NCI-H748 (cell line): ENCODE data around the gene SNED1.
"Not testable (repeated sequence)": the region's sequence is repeated elsewhere in the genome, so short reads cannot be mapped to it uniquely, and the experiment has no call there.

Source experiments
- DNase-seq: peaks from one replicate; lab custom pipeline; 2025; ENCODE audit not compliant: unreplicated experiment; lab: John Stamatoyannopoulos, UW

Gene SNED1

GRCh38 chr2:240972201-240972600 is 26.2 kb upstream of the SNED1 start:
- no peak for DNase-seq

DNA sequence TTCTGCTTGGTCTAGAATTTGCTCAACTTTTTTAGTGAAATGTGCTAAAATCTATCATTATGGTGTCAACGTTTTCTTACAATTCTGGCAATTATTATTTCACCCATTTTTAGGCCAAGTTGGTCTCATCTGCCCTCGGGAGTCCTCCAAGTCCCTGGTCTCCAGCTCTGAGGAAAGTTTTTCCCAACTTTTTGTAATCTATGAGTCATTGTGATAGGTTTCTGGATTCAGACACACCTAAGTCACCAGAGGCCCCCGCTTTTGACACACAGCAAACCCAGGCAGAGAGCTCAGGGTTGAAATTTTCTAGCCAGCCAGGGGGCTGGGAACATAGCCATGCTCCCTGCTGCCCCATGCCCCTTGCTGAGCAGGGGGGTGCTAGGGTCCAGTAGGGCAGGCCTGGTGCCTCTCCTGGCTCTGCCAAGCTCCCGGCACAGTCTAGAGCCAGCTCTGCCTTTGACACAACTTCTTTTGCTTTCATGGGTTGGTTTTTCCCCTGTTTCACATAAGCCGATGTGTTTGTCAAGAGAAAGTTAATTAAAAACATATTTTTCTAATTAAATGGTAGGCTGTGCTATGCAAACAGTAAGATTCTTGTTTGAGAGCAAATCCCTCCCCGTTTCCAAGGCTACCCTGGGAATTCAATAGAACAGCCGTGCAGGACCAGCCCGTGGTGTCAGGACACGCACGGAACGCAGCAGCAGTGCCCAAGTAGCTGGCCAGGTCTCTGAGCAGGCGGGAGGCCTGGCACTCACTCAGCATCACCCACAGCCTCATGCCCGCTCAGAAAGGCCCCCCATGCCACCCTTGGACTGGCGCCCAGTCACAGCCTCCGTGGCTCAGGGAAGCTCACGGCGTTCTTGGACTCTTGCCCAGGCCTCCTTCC is 25.5 kb upstream of the SNED1 start:
- peak; percentile 51 for DNase-seq

DNA sequence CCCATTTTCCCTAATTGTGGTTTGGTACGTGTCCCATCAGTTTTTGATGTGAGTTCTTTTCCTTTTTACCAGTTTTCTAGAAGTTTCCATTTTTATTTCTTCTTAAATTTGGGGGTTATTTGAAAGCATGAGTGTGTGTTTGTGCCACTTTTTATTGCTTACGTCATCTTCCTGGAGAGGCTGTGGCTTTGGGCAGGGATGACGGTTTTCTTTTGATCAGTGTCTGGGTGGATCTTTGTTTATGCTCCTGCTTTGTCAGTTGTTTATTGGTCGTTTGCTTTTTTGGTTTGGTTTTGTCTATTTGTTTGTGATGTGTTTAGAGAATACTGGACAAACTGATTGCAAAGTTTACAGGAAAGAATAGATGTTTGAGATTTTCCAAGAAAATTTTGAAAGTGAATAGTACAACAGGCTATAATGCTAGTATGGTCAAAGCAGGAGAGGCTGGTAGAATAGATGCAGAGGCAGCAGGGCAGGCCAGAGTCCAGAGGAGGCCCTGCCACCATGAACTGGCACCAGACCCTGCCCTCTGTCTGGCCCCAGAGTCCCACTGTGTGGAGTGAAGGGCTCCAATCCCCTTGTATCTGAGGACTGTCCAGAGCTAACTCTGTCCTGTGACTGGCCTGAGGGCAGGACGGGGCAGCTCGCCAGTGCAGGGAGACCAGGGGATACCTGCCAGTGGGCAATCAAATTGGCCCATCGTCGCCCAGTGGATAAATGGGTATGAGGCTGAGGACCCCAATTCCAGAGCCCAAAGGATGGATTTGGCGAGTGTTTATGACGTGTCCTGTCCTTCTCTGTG is 23.4 kb upstream of the SNED1 start:
- no peak for DNase-seq

GRCh38 chr2:240975903-240976302 is 22.5 kb upstream of the SNED1 start:
- DNase-seq, result not testable (repeated sequence)

DNA sequence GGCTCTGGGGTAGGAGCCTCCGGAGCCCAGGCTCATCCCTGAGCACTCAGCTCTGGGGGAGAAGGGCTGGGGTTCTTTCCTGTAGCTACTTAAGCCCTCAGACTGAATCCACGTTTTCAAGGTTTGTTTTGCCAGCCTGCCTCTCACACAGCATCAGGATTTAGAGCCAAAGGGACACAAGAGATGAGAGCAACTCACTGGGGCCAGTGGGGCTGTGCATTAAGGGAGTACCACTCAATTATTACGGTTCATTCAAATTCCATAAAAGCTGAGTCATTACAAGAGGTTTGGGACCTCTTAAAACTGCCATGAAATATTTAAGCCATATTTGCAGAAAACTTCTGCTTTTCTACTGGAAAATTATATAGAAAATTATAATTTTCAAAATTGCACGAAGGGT is 17.1 kb upstream of the SNED1 start:
- no peak for DNase-seq

DNA sequence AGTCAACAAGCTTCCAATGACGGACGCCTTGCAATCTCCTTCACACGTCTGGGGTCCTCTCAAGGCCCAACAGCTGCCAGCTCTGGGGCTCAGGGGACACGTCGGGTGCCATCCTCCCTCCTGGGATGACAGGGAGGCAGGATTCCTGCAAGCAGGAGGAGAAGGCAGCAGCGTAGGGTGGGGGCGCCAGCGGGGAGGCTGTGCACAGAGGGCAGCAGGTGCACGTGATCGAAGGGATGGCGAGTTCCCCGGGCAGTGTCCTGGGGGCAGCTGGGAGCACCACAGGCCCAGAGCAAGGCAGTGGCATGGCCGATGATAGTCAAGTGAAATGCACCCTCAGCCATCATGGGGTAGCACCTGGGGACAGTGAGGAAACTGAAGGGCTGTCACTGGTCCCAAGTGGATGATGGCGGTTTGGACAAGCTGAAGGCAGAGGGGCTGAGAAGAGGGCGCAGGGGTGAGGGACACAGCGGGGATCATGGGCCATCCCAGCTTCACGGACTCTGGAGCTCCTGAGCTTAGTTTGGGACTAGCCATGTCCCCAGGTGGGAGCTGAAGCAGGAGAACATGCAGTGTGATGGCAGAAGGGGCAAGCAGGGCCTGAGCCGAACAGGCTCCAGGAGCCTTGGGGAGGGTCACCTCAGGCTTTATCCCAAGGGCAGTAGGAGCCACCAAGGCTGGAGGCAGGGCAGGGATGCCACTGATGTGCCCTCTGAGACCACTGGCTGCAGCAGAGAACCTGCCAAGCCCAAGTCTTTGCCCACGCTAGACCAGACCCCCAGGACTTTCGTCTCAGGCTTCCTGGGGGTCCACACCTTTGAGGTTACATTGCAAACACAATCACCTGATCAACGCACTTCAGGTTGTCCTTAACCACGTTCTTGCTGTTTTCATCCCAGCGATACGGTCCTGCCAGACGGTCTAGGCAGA is 16.3 kb upstream of the SNED1 start:
- DNase-seq, result no peak

DNA sequence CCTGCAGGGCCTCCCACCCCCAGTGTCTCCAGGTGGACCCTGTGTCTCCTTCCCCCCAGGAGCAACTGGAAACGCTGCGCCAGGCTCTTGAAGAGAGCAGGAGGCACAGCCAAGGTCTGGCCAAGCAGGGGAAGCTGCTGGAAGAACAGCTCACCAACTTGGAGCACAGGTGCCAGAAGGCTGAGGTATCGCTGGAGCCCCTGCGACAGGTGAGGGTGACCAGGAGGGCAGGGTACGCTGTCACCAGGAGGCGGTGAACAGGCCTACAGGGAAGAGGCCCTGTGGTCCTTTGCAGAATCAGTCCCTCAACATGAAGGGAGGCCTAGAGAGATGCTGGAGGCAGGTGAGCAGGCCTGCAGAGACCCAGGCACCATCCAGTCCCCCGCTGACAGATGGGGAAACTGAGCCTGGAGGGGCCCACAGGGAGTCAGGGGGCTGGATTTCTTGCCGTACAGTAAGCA is 15.6 kb upstream of the SNED1 start:
- no peak for DNase-seq

- peak; percentile 84 for DNase-seq
Observed at GRCh38 chr2:240983361-240983995, 14.9 kb upstream of the SNED1 start.

DNA sequence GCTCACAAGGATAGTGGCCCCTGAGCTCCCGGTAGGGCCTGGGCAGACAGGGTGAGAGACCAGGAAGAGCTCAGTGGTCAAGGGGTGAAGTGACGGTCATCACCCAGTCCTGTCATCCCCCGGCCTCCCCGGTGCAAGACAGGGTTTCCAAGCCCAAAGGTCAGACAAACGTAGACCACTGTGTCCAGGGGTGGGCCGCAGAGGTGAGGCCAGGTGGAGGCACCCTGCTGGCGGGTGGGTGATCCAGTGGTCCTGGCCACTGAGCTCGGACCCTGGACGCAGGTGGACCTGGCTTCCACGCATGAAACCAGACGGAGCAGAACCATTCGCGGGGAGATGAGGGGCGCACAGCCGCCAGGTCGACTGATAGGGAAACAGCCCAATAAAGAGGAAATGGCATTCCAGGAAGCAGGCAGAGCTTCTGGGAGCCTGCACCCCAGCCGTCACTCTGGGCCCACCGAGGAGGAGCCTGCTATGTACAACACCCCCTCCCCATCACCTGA is 14.4 kb upstream of the SNED1 start:
- DNase-seq, result no peak

DNA sequence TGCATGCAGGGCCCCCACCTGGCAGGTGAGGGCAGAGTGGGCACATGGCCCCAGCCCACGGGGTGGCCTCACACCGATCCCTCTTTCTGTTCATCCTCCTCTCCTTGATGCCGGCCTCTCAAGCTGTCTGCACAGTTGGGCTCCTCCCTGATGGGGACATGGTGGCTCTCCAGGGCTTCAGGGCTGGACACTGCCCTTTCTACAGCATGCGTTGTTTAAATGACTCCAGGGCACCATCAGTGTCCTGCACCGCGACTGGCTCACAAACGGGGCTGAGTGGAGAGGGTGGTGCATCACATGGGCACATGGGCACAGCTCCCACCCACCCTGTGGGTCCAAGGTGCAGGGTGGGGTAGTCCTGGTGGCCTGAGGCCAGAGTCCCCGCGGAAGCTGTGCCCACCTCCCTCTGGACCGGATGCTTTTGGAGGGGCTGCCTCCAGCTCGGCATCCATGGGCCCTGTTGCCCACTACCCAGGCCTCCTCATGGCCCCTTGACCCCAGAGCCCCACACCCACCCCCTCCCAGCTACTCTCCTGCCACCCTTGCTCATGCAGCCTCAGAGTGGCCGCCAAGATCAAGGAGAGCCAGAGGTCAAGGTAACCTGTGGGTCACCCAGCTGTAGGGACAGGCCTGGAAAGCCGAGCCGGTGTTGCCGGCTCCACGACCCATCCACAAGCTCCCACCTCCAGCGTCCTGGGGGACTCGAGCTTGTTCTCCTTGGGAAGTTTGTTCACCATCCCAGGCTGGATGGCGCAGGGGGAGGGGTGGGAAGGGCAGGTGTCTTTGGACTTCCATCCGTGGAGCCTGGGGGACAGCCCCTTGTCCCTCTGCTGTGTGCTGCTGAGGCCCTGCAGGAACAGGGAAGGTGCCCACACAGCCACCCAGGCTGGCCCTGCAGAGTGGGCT is 12.3 kb upstream of the SNED1 start:
- no peak for DNase-seq

DNA sequence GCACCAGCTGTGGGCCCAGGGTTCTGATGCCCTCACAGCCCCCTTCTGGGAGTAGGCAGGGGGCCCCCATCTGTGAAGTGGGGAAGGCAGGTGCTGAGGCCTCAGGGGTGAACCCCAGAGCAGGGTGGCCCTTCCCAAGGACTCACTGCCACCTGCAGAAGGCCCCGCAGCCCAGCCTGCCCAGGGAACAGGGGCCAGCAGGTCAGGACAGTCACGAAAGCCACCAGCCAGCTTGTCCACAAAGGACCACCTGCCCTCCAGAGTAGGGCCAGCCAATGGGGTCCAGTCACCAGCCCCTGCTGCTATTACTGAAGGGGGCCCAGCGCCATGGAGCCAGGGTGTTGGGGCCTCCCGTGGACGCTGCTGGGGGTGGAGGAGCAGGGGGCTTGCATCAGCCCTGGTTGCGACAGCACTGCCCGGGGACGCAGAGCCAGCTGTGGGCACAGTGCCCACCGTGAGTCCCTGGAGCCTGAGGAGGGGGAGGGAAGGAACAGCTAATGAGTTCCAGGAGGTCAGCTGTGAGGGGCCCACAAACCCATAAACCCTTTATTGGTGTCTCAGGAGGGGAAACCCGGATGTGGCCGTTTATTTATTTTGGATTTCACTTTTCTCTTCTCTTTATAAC is 11.5 kb upstream of the SNED1 start:
- no peak for DNase-seq

- DNase-seq, result no peak
Observed at GRCh38 chr2:240987588-240987987, 10.8 kb upstream of the SNED1 start.

GRCh38 chr2:240988146-240988545 is 10.3 kb upstream of the SNED1 start:
- DNase-seq, result no peak

GRCh38 chr2:240988571-240989271 is 9.7 kb upstream of the SNED1 start:
- no peak for DNase-seq

DNA sequence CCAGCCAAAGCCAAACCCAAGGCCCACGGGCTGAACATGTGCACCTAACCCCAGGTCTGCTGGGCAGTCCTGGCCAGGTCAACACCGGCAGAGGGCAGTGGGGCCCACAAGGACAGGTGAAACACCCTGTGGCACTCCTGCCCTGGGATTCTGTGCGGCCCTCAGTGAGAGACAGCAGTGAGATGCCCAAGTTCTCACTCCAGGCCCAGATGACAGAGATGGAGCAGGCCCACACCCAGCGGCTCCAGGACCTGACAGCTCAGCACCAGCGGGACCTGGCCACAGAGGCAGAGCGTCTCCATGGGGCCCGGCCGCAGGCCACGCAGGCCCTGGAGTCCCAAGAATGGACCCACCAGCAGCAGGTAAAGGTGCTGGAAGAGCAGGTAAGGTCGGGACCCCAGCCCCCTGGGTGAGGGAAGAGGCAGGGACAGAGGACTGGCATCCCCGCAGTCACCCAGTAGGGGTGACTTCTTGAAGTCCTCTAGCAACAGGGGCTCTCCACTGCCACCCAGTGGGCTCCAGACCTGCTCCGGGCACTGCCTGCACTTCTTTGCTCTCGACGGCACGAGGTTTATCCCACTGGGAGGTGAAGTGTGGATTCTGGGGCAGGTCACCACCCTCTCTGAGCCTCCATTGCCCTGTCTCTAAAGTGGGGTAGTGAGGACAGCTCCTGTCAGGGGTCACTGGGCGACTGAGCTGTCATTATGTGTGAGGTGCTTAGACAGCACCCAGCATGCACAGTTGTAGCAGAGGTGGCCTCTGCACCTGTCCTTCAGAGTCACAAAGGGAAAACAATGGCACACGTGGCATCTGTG is 8.8 kb upstream of the SNED1 start:
- DNase-seq, result peak; percentile 9

GRCh38 chr2:240990266-240990529 is 8.2 kb upstream of the SNED1 start:
- no peak for DNase-seq

- no peak for DNase-seq
Observed at GRCh38 chr2:240990726-240991377, 7.6 kb upstream of the SNED1 start.
